ENCODE data around the gene TBX5.

- TF ChIP-seq CTCF (IDR thresholded peaks at IDR 0.05) (no peak), POLR2A (IDR thresholded peaks at IDR 0.05) (no peak), POLR2AphosphoS5 (IDR thresholded peaks at IDR 0.05) (no peak), EP300 (IDR thresholded peaks at IDR 0.05) (no peak)
Observed at GRCh38 chr12:114347861-114348260, 58.1 kb downstream of the TBX5 start.
